Calu3 (cell line): Measurements from ENCODE around the gene FAM234A. TPM values are rescaled to one million over a fixed set of nuclear protein-coding genes. Genes with fewer than 3 reads are reported as not detected.

Experiments
- BruUV-seq: library from RNA; stranded (reverse); fragments of 400-500 nt; replicated peaks from 2 replicates; lab custom pipeline; 2021; lab: Mats Ljungman, UMichigan
- CTCF ChIA-PET: fragments of 300-600 bp; sonication (Branson Sonifier 250); formaldehyde crosslinking; loops from one replicate; lab custom pipeline; 2022; ENCODE audit warnings: antibody characterized with exemption; lab: Charles Lee
- DNase-seq: peaks from one replicate; pipeline ENCODE4 v3.0.0; 2022
- H3K27ac Mint-ChIP-seq: one replicate; pipeline ENCODE4 v1.8.0; 2022; ENCODE audit warnings: mixed read lengths; ENCODE audit not compliant: unreplicated experiment
- H3K27me3 Mint-ChIP-seq: one replicate; pipeline ENCODE4 v1.8.0; 2022; ENCODE audit warnings: mixed read lengths; ENCODE audit not compliant: unreplicated experiment
- H3K36me3 Mint-ChIP-seq: one replicate; pipeline ENCODE4 v1.8.0; 2022; ENCODE audit warnings: mild to moderate bottlenecking, moderate library complexity, mixed read lengths; ENCODE audit not compliant: insufficient read depth, unreplicated experiment
- H3K4me1 Mint-ChIP-seq: one replicate; pipeline ENCODE4 v1.8.0; 2022; ENCODE audit warnings: mild to moderate bottlenecking, low read depth, mixed read lengths; ENCODE audit not compliant: unreplicated experiment
- H3K4me3 Mint-ChIP-seq: one replicate; pipeline ENCODE4 v1.8.0; 2022; ENCODE audit warnings: mild to moderate bottlenecking, low read depth, moderate library complexity, mixed read lengths; ENCODE audit not compliant: unreplicated experiment
- H3K9me3 Mint-ChIP-seq: one replicate; pipeline ENCODE4 v1.8.0; 2022; ENCODE audit warnings: low read depth, mixed read lengths; ENCODE audit not compliant: unreplicated experiment
- CTCF ChIP-seq: fragments of 200-600 bp; IDR thresholded peaks from one replicate; pipeline ENCODE4 v1.8.0; 2022; ENCODE audit warnings: antibody characterized with exemption; ENCODE audit not compliant: unreplicated experiment
- intact Hi-C: fragments of 100-400 bp; cut with micrococcal nuclease; formaldehyde crosslinking; loops from one replicate; pipeline ENCODE4 v1.10.0; 2022; ENCODE audit not compliant: unreplicated experiment
- total RNA-seq: library from RNA; stranded (reverse); gene quantifications from 2 replicates; pipeline ENCODE4 v1.2.3, GENCODE V29; 2022

Gene FAM234A
- total RNA-seq, 1 experiment from 2014 or later, result 118 TPM

GRCh38 chr16:280552-280951 is 45.9 kb downstream of the FAM234A start, which contains the start of gene ARHGDIG:
Gene ARHGDIG (plus strand): TSS chr16:280591. CDS start chr16:280681, 90 bp downstream.
- Mint-ChIP-seq H3K4me1 (peaks cover 9% of the 10 kb centered on the region), H3K27ac (no peak within 1 kb of the TSS), H3K4me3 (peak within 1 kb of the TSS; percentile 40), H3K27me3 (peaks cover 41% of the 10 kb centered on the region), H3K36me3 (peaks cover 6% of the 10 kb centered on the region), H3K9me3 (no peaks in the 10 kb centered on the region)
- intact Hi-C loops, result no loop called here
- TF ChIP-seq CTCF, result no peak
- BruUV-seq, result no TSS peak
- CTCF ChIA-PET, result no interaction called here
- no peak for DNase-seq

- CTCF ChIA-PET, result no interaction called here
- peaks cover 9% of the 10 kb centered on the region for H3K4me1 Mint-ChIP-seq
- H3K36me3 Mint-ChIP-seq, result peaks cover 9% of the 10 kb centered on the region
- H3K9me3 Mint-ChIP-seq, result no peaks in the 10 kb centered on the region
- no peak for DNase-seq
- H3K27me3 Mint-ChIP-seq, result peaks cover 40% of the 10 kb centered on the region
- H3K27ac Mint-ChIP-seq, result no peak overlapping the region
- TF ChIP-seq CTCF, result no peak
- intact Hi-C loops, result no loop called here
- BruUV-seq, result no TSS peak
- peak overlapping the region; percentile 40 for H3K4me3 Mint-ChIP-seq
Observed at GRCh38 chr16:280991-281659, 46.5 kb downstream of the FAM234A start.

GRCh38 chr16:281660-282255 is 47.1 kb downstream of the FAM234A start:
- H3K9me3 Mint-ChIP-seq, result no peaks in the 10 kb centered on the region
- CTCF ChIA-PET, result no interaction called here
- peaks cover 9% of the 10 kb centered on the region for H3K4me1 Mint-ChIP-seq
- H3K27ac Mint-ChIP-seq, result no peak overlapping the region
- peaks cover 34% of the 10 kb centered on the region for H3K27me3 Mint-ChIP-seq
- no peak for DNase-seq
- BruUV-seq, result no TSS peak
- TF ChIP-seq CTCF, result no peak
- H3K36me3 Mint-ChIP-seq, result peaks cover 9% of the 10 kb centered on the region
- peak overlapping the region; percentile 40 for H3K4me3 Mint-ChIP-seq
- intact Hi-C loops, result no loop called here

GRCh38 chr16:282491-282890 is 47.9 kb downstream of the FAM234A start:
- Mint-ChIP-seq H3K9me3 (no peaks in the 10 kb centered on the region), H3K4me1 (peaks cover 9% of the 10 kb centered on the region), H3K36me3 (peaks cover 16% of the 10 kb centered on the region), H3K27ac (no peak overlapping the region), H3K27me3 (peaks cover 28% of the 10 kb centered on the region), H3K4me3 (no peak overlapping the region)
- intact Hi-C loops, result no loop called here
- TF ChIP-seq CTCF, result no peak
- CTCF ChIA-PET, result interaction anchor here (0.6 kb wide), 1 partner anchor 76 kb away, joined by 3 read pairs; no protein-coding TSS in a partner anchor
- no peak for DNase-seq
- BruUV-seq, result no TSS peak
